Prostate gland (tissue), 2 donors: Measurements from ENCODE around the gene GPR22. TPM values are rescaled to one million over a fixed set of nuclear protein-coding genes. Genes with fewer than 3 reads are reported as not detected.

Source experiments
- DNase-seq: peaks from one replicate; pipeline ENCODE4 v3.0.0-alpha.2; 2019; ENCODE audit warnings: low spot score
- H3K27ac ChIP-seq, 2 donors: fragments of 200-600 bp; sonication (generic); 2 replicates each; pipeline ENCODE4 v1.5.1; 2017 to 2019
- H3K27me3 ChIP-seq: fragments of 200-600 bp; sonication (generic); replicated peaks from 2 replicates; pipeline ENCODE4 v1.5.1; 2019; ENCODE audit not compliant: insufficient read depth
- H3K36me3 ChIP-seq, 2 donors: fragments of 200-600 bp; sonication (generic); 1 replicate in 1 of 2; 2 replicates in 1 of 2; pipeline versions ENCODE4 v1.5.1 to v1.8.1; 2017 to 2019
- H3K4me1 ChIP-seq: fragments of 200-600 bp; sonication (generic); replicated peaks from 2 replicates; pipeline ENCODE4 v1.5.1; 2019
- H3K4me3 ChIP-seq, 2 donors: fragments of 200-600 bp; sonication (generic); 2 replicates each; pipeline ENCODE4 v1.5.1; 2017 to 2019
- H3K9me3 ChIP-seq: fragments of 200-600 bp; sonication (generic); 2 replicates; pipeline ENCODE4 v1.5.1; 2017
- POLR2A ChIP-seq: fragments of 450-650 bp; IDR thresholded peaks from one replicate; pipeline ENCODE4 v1.6.1; 2016; ENCODE audit warnings: antibody characterized with exemption, mild to moderate bottlenecking
- POLR2AphosphoS5 ChIP-seq: sonication (generic); formaldehyde crosslinking; IDR thresholded peaks from one replicate; pipeline ENCODE4 v1.6.1; 2017; ENCODE audit warnings: antibody characterized with exemption
- whole genome bisulfite sequencing: methylation state at CpG from one replicate; pipeline ENCODE4 v1.1.5; 2018; 5-methylcytosine and 5-hydroxymethylcytosine counted together
- intact Hi-C: fragments of 100-400 bp; cut with DNase I; formaldehyde crosslinking; loops from one replicate; pipeline ENCODE4 v1.14.2; 2022
- total RNA-seq, 2 donors: library from RNA; depleted of rRNA; stranded (reverse); fragments of >200 nt; gene quantifications; one replicate each; pipeline ENCODE4 v1.1.0, GENCODE V29; 2016
- TF ChIP-seq, protein P1 (sequence below), 4 experiments: fragments of 200-600 bp in 2 of 4; fragments of 450-650 bp in 2 of 4; sonication (generic) in 2 of 4; IDR thresholded peaks; 1 replicate in 3 of 4; 2 replicates in 1 of 4; pipeline ENCODE4 v1.5.1; 2016 to 2019; ENCODE audit warnings: antibody characterized with exemption in 4 of 4, mild to moderate bottlenecking in 2 of 4, moderate library complexity in 2 of 4

The GPR22 gene
- total RNA-seq, 2 donors from 2014 or later, result not detected

DNA sequence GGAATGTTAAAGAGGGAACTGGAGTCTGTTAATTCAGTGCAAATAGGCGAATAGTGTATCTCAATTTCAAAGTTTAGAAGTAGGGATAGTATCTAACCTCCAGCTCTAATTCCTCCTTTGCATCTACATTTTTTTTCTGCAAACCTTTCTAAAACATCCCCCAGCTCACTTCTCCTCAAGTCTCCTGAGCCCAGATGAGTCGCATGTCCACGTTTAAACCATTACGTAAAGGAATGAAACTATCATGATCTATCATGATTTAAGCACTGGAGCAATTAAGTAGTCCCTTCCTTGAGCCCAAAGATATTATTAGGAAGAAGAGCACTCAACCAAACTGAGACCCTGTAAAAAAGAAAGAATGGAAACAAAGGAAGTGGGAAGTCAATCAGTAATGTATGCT lies 29.9 kb downstream of the GPR22 start:
- no peak for DNase-seq
- Histone ChIP-seq H3K27ac (no peak overlapping the region), H3K4me1 (no peaks in the 10 kb centered on the region), H3K27me3 (no peaks in the 10 kb centered on the region), H3K4me3 (no peak overlapping the region), H3K9me3 (no peaks in the 10 kb centered on the region), H3K36me3 (no peaks in the 10 kb centered on the region)
- WGBS, result 87% methylated on average over 4 of the region's 4 CpGs
- TF ChIP-seq POLR2AphosphoS5 (no peak), POLR2A (no peak)
- TF ChIP-seq, protein P1, sequence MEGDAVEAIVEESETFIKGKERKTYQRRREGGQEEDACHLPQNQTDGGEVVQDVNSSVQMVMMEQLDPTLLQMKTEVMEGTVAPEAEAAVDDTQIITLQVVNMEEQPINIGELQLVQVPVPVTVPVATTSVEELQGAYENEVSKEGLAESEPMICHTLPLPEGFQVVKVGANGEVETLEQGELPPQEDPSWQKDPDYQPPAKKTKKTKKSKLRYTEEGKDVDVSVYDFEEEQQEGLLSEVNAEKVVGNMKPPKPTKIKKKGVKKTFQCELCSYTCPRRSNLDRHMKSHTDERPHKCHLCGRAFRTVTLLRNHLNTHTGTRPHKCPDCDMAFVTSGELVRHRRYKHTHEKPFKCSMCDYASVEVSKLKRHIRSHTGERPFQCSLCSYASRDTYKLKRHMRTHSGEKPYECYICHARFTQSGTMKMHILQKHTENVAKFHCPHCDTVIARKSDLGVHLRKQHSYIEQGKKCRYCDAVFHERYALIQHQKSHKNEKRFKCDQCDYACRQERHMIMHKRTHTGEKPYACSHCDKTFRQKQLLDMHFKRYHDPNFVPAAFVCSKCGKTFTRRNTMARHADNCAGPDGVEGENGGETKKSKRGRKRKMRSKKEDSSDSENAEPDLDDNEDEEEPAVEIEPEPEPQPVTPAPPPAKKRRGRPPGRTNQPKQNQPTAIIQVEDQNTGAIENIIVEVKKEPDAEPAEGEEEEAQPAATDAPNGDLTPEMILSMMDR (IDR thresholded peaks at IDR 0.05), result no peak
- intact Hi-C loops, result no loop called here

DNA sequence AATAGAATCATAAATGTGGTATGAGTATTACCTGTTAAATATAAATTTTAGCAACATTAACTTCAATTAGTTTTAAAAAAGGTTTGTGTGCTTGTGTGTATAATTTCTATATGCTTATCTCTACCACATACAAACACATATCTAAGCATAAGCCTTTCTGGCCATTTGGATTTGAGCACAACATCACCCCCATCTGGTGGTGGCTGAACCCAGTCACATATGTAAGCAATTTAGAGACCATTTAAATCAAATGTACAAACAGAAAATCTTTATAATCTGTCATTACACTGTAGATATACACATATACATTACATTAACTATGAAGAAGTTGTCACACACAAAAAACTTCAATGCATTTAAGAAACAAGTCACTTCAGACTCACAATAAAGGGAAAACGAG lies 31.7 kb downstream of the GPR22 start:
- WGBS, result 63% methylated on average over 1 of the region's 1 CpG
- intact Hi-C loops, result no loop called here
- H3K4me1 ChIP-seq, result no peaks in the 10 kb centered on the region
- no peaks in the 10 kb centered on the region for H3K36me3 ChIP-seq
- no peak overlapping the region for H3K27ac ChIP-seq
- H3K4me3 ChIP-seq, result no peak overlapping the region
- no peak for TF ChIP-seq POLR2AphosphoS5
- TF ChIP-seq, protein P1 (IDR thresholded peaks at IDR 0.05), result peak in 2 of 4 experiments; percentile 12 to 17
- no peak for DNase-seq
- no peaks in the 10 kb centered on the region for H3K9me3 ChIP-seq
- H3K27me3 ChIP-seq, result no peaks in the 10 kb centered on the region

DNA sequence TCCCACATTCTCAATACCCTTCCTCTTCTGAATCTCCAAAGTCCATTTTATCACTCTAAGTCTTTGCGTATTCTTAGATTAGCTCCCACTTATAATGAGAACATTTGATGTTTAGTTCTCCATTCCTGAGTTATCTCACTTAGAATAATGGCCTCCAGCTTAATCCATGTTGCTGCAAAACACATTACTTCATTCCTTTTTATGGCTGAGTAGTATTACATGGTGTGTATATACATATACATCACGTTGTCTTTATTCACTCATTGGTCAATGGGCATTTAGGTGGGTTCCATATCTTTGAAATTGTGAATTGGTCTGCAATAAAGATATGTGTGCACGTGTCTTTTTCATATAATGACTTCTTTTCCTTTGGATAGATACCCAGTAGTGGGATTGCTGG lies 32.3 kb downstream of the GPR22 start:
- DNase-seq, result no peak
- Histone ChIP-seq H3K36me3 (no peaks in the 10 kb centered on the region), H3K4me3 (no peak overlapping the region), H3K27me3 (no peaks in the 10 kb centered on the region), H3K9me3 (no peaks in the 10 kb centered on the region), H3K27ac (no peak overlapping the region), H3K4me1 (no peaks in the 10 kb centered on the region)
- WGBS, result 96% methylated on average over 3 of the region's 3 CpGs
- TF ChIP-seq, protein P1 (IDR thresholded peaks at IDR 0.05), result no peak
- TF ChIP-seq POLR2AphosphoS5 (no peak), POLR2A (no peak)
- intact Hi-C loops, result no loop called here

DNA sequence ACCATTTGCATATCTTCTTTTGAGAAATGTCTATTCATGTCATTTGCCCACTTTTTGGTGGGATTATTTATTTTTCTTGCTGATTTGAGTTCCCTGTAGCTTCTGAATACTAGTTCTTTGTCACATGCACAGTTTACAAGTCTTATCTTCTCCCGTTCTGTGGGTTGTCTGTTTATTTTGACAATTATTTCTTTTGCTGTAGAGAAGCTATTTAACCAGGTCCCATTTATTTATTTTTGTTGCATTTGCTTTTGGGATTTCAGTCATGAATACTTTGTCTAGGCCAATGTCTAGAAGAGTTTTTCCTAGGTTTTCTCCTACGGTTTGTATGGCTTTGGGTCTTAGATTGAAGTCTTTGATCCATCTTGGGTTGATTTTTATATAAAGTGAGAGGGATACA lies 32.9 kb downstream of the GPR22 start:
- H3K9me3 ChIP-seq, result no peaks in the 10 kb centered on the region
- TF ChIP-seq, protein P1 (IDR thresholded peaks at IDR 0.05), result no peak
- TF ChIP-seq POLR2A (no peak), POLR2AphosphoS5 (no peak)
- WGBS, result 72% methylated on average over 2 of the region's 2 CpGs
- no peaks in the 10 kb centered on the region for H3K27me3 ChIP-seq
- no peaks in the 10 kb centered on the region for H3K36me3 ChIP-seq
- H3K4me1 ChIP-seq, result no peaks in the 10 kb centered on the region
- no peak overlapping the region for H3K27ac ChIP-seq
- intact Hi-C loops, result no loop called here
- H3K4me3 ChIP-seq, result no peak overlapping the region
- no peak for DNase-seq

DNA sequence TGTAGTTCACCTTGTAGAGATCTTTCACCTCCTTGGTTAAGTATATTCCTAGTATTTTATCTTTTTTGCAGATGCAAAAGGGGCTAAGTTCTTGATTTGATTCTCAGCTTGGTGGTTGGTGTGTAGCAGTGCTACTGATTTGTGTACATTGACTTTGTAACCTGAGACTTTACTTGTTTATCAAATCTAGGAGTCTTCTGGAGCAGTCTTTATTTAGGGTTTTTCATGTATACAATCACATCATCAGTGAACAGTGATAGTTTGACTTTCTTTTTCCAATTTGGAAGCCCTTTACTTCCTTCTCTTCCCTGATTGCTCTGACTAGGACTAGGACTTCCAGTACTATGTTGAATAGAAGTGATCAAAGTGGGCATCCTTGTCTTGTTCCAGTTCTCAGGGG lies 33.8 kb downstream of the GPR22 start:
- intact Hi-C loops, result no loop called here
- H3K4me3 ChIP-seq, result no peak overlapping the region
- no peaks in the 10 kb centered on the region for H3K36me3 ChIP-seq
- H3K27ac ChIP-seq, result no peak overlapping the region
- H3K4me1 ChIP-seq, result no peaks in the 10 kb centered on the region
- no peaks in the 10 kb centered on the region for H3K9me3 ChIP-seq
- DNase-seq, result no peak
- H3K27me3 ChIP-seq, result no peaks in the 10 kb centered on the region
- no peak for TF ChIP-seq POLR2A
- no peak for TF ChIP-seq POLR2AphosphoS5
- TF ChIP-seq, protein P1 (IDR thresholded peaks at IDR 0.05), result no peak
